Measurements from ENCODE around the gene COQ9.

DNA sequence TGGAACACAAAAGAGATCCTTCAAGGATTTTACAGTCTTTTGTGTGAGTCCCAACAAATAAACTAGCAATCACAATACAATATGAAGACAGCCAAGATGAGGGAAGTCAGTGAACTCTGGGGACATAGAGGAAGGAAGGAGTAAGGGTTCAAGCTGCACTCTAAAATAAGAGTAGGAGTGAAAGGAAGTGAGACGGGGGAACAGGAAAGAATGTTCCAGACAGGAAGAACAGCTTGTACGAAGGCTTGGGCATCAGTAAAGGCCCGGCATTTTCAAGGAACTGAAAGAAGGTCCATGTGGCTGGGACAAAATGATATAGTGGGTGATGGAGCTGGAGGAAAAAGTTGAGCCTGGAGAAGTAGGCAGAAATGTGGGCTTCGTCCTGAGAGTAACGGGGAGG lies 38.2 kb upstream of the COQ9 start:
- TF ChIP-seq EP300 (IDR thresholded peaks at IDR 0.05) = peak in 1 of 2 donors; percentile 74
- TF ChIP-seq, protein P1, sequence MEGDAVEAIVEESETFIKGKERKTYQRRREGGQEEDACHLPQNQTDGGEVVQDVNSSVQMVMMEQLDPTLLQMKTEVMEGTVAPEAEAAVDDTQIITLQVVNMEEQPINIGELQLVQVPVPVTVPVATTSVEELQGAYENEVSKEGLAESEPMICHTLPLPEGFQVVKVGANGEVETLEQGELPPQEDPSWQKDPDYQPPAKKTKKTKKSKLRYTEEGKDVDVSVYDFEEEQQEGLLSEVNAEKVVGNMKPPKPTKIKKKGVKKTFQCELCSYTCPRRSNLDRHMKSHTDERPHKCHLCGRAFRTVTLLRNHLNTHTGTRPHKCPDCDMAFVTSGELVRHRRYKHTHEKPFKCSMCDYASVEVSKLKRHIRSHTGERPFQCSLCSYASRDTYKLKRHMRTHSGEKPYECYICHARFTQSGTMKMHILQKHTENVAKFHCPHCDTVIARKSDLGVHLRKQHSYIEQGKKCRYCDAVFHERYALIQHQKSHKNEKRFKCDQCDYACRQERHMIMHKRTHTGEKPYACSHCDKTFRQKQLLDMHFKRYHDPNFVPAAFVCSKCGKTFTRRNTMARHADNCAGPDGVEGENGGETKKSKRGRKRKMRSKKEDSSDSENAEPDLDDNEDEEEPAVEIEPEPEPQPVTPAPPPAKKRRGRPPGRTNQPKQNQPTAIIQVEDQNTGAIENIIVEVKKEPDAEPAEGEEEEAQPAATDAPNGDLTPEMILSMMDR (IDR thresholded peaks at IDR 0.05) = no peak

All from tibial nerve (tissue), 4 donors.